ENCODE data around the gene TARS3.

DNA sequence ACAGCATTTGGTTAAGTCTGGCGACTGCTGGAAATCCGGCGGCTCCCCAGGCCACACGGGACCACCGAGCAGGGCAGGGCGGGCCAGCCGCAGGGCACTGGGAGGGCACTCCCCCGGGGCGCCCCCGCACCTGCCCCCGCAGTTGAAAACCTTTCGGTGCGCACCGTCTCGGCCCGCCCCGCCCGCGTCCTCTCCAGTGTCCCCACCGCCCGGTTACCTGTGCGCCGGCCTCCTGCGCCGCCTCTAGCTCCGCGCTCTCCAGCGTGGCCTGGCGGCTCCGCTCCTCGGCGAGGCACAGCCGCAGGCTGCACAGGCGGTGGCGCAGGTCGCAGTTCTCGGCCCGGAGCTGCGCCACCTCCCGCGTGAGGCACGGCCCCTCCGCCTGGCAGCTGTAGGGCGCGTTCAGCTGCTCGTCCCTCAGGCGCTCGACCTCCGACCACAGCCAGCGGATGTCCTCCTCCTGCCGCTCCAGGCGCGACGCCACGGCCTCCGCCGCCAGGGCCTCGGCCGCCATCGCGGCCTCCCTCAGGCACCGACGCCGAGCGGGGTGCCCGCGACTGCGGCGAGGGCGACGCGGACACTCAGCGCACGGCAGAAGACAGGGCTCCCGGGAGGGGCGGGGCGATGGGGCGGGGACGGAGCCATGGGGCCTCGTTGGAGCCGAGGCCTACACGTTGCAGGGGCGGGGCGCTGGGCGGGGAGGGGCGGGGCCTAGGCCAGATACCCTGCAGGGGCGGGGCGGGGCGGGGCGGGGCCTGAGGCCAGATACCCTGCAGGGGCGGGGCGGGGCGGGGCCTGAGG, at the start of gene TARS3:
- TF ChIP-seq CTCF (IDR thresholded peaks at IDR 0.05) (peak in 2 of 3 experiments; percentile 14 to 25), POLR2AphosphoS5 (IDR thresholded peaks at IDR 0.05) (peak; percentile 75 to 92), POLR2A (IDR thresholded peaks at IDR 0.05; ENCODE audit: low read depth) (peak; percentile 85)
